T1000 (cell line): ENCODE results near the gene PREX1.

Experiments
- DNase-seq: peaks from one replicate; lab custom pipeline; 2025; ENCODE audit warnings: mixed read lengths; lab: John Stamatoyannopoulos, UW

Gene PREX1

GRCh38 chr20:48577557-48577956, 250.2 kb downstream of the PREX1 start:
- DNase-seq, result no peak

- no peak for DNase-seq
Measured at GRCh38 chr20:48574383-48574782, 253.4 kb downstream of the PREX1 start.
